GM06990 (cell line): ENCODE results near the gene TNF.

Experiments
- DNase-seq: peaks from one replicate; pipeline ENCODE4 v3.0.0-alpha.2; 2011; ENCODE audit not compliant: insufficient read length; ENCODE audit errors: extremely low read depth
- H3K27me3 ChIP-seq: replicated peaks from 2 replicates; pipeline ENCODE4 v1.6.0; 2011; ENCODE audit warnings: low read length; ENCODE audit not compliant: control insufficient read depth, insufficient read depth
- H3K36me3 ChIP-seq: 2 replicates; pipeline ENCODE4 v1.5.1; 2011; ENCODE audit warnings: low read length; ENCODE audit not compliant: control insufficient read depth, insufficient read depth
- H3K4me3 ChIP-seq: replicated peaks from 2 replicates; pipeline ENCODE4 v1.5.1; 2011; ENCODE audit warnings: low read depth, mild to moderate bottlenecking, control low read depth, low read length
- TF ChIP-seq, protein P1 (sequence below): IDR thresholded peaks from 2 replicates; pipeline ENCODE4 v1.5.1; 2011; ENCODE audit warnings: low read length, control low read depth, mild to moderate bottlenecking, inconsistent platforms; ENCODE audit not compliant: insufficient read depth, poor library complexity, severe bottlenecking

TNF gene

DNA sequence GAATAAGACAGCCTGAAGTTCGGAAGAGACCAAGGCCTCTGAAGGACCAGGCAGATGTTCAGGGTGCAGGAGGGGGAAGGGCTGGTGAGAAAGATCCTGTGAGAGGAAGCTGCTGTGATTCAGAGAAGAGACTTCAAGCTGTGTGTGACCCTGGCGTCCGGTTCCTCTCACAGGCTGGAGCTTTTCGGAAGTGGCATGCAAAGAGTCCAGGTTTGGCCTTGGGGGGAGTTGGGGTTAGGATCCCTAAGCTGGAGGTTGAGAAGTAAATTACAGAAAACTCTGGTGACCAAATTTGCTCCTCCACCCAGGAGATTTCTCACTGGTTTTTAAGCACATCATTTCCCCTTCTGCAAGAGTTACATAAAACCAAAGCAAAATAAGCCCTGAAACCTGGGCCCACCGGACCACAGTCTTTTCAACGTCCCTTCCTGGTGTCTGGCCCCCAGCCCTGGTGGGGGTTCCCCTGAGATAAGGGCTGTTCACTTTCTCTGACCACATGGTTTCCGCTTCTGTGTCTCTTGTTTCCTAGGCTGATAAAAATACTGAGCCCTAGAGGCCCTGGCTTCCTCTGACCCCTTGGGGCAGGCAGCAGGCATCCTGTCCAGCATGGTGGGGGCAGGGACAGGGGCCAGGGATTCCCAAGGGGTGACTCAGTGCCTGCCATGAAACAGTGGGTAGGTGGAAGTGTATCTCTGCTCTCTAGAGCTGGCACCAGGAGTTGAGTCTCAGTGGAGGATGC lies 15.2 kb upstream of the TNF start:
- Histone ChIP-seq H3K27me3 (no peaks in the 10 kb centered on the region), H3K36me3 (peaks cover 1% of the 10 kb centered on the region), H3K4me3 (peak overlapping the region; percentile 33)
- peak; percentile 78 for DNase-seq
- TF ChIP-seq, protein P1, sequence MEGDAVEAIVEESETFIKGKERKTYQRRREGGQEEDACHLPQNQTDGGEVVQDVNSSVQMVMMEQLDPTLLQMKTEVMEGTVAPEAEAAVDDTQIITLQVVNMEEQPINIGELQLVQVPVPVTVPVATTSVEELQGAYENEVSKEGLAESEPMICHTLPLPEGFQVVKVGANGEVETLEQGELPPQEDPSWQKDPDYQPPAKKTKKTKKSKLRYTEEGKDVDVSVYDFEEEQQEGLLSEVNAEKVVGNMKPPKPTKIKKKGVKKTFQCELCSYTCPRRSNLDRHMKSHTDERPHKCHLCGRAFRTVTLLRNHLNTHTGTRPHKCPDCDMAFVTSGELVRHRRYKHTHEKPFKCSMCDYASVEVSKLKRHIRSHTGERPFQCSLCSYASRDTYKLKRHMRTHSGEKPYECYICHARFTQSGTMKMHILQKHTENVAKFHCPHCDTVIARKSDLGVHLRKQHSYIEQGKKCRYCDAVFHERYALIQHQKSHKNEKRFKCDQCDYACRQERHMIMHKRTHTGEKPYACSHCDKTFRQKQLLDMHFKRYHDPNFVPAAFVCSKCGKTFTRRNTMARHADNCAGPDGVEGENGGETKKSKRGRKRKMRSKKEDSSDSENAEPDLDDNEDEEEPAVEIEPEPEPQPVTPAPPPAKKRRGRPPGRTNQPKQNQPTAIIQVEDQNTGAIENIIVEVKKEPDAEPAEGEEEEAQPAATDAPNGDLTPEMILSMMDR = peak; percentile 8

DNA sequence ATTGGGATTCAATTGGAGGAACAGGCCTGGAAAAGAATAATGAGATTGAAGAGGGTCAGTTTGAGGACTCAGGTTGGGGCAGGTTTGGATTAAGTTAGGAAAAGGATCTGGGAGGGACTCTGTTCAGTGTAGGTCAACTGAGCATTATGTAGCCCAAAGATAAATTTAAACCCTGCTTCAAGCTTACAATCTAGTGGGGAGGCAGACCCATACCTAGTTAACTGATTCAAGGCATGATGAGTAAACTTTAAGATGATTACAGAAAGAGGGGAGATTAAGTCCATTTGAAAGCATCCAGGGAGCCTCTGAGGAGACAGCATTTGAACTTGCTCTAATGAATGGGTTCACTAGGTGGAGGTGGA lies 14.7 kb upstream of the TNF start:
- Histone ChIP-seq H3K4me3 (peak overlapping the region; percentile 19), H3K36me3 (peaks cover 1% of the 10 kb centered on the region)
- DNase-seq = no peak

DNA sequence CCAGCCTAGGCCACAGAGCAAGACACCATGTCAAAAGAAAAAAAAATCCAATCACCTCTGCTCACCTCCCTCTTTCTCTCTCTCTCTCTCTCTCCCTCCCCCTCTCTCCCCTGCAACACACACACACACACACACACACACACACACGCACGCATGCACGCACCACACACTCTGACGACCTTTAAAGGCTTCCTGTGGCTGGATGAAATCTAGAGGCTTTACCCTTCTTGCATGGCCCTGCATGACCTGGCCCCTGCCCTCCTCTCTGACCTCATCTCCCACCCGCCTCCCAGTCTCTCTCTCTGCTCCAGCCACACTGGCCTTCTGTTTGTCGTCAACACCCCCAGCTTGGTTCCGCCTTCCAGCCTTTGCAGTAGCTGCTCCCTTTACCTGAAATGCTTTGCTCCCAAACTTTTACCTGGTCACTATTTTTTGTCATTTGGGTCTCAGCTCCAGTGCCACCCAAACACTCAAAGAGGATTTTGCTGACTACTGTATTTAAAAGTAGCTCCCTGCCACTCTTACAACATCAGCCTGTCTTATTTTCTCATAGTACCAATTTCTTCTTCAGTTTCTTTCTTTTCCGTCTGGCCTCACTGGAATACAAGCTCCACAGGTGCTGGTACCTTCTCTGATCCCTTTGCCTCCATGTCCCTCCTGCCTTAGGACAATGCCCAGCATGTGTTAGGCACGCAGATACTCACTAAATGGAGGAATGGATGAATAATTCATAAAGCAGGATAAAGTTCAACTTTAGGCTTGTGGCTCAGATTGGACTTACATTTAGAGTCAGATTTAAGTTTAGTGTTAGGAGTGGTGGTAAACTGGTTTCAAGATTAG lies 7.6 kb upstream of the TNF start:
- no peaks in the 10 kb centered on the region for H3K27me3 ChIP-seq
- TF ChIP-seq, protein P1 = no peak
- no peak for DNase-seq
- H3K36me3 ChIP-seq = no peaks in the 10 kb centered on the region
- peak overlapping the region; percentile 9; the same call in 1 of the 2 replicates for H3K4me3 ChIP-seq

More for the DNA sequence above, 14.7 kb upstream of the TNF start:
- TF ChIP-seq, protein P1 = no peak
- no peaks in the 10 kb centered on the region for H3K27me3 ChIP-seq

DNA sequence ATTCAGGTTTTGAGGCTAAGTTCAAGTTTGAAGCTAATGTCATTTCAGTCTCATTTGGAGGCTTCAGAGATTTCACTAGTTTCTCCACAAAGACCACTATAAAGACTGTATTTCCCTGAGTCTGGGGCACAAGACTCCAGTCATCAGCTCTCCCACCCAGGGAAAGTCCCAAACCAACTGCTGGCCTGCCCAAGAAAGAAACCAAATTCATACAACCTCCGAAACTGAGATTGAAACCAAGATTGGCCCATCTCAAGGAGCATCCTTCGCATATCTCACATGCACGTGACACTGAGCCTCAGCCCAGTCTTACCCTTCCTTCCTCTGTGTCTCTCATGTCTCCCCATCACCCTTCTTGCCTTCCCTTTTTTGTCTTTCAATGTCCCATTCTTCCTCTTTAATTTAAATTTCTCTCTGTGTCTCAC lies 6.8 kb upstream of the TNF start:
- Histone ChIP-seq H3K36me3 (no peaks in the 10 kb centered on the region), H3K27me3 (no peaks in the 10 kb centered on the region), H3K4me3 (peak overlapping the region; percentile 17; the same call in 1 of the 2 replicates)
- TF ChIP-seq, protein P1 = no peak
- no peak for DNase-seq

DNA sequence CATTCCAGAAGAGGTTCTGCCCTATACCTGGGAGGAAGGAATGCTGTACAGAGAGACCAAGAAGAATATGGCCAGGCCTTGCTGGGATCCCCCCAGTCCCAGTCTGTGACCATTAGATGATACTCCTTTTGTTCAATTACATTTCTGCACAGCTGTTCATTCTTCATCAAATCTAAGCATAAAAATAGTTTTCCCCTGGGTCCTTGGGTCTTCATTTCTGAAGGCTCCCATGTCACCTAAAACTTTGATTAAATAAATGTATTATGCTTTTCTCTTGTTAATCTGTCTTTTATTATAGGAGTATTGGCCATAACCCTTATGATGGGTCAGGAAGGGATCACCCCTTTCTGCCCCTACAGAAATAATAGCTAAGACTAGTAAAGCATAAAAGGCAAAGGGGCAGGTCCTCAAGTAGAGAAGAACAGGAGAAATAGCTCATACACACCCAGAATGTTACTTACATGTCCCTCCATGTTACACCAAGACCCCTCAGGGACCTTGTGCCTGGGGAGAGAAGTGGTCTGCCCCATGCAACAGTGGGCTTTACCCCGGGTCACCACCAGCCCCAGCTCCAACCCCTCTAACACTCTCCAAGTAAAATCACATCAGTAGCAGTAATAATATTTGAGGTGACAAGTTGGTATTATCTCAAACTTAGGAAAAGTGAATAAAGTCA lies 5.4 kb upstream of the TNF start:
- Histone ChIP-seq H3K36me3 (no peaks in the 10 kb centered on the region), H3K27me3 (no peaks in the 10 kb centered on the region), H3K4me3 (no peak overlapping the region)
- TF ChIP-seq, protein P1 = no peak
- DNase-seq = no peak
